OCI-LY7 (cell line): ENCODE results near the gene ACADS. TPM values are rescaled to one million over a fixed set of nuclear protein-coding genes. Genes with fewer than 3 reads are reported as not detected.
A peak's percentile ranks its signal among the peaks of the same experiment; 100 is the strongest.

Experiments
- Bru-seq: library from RNA; stranded (reverse); fragments of 400-500 nt; gene quantifications from one replicate; lab custom pipeline; 2021; lab: Mats Ljungman, UMichigan
- BruChase-seq, 2 experiments: library from RNA; stranded (reverse); fragments of 400-500 nt; gene quantifications; one replicate each; lab custom pipeline; 2021; lab: Mats Ljungman, UMichigan
- BruUV-seq: library from RNA; stranded (reverse); fragments of 400-500 nt; replicated peaks from 2 replicates; lab custom pipeline; 2021; lab: Mats Ljungman, UMichigan
- CTCF ChIA-PET: fragments of 300-600 bp; sonication (Branson Sonifier 250); formaldehyde crosslinking; loops from one replicate; lab custom pipeline; 2022; ENCODE audit warnings: antibody characterized with exemption; ENCODE audit not compliant: unreplicated experiment; lab: Charles Lee
- POLR2A ChIA-PET: fragments of 300-600 bp; sonication (Branson Sonifier 250); formaldehyde crosslinking; loops from one replicate; lab custom pipeline; 2022; ENCODE audit warnings: antibody characterized with exemption; lab: Charles Lee
- DNase-seq: peaks from one replicate; pipeline ENCODE4 v3.0.0-alpha.2; 2015; ENCODE audit warnings: low spot score
- H2AFZ ChIP-seq: fragments of 200-600 bp; sonication (generic), shearing (Covaris generic); 2 replicates; pipeline ENCODE4 v1.6.1; 2014; ENCODE audit warnings: mild to moderate bottlenecking, antibody characterized with exemption, low read length, moderate library complexity
- H3K27ac ChIP-seq: fragments of 200-600 bp; sonication (generic); 2 replicates; pipeline ENCODE4 v1.5.1; 2014; ENCODE audit warnings: mixed run types, low read depth, mild to moderate bottlenecking, moderate library complexity, low read length, inconsistent platforms; ENCODE audit not compliant: poor library complexity, severe bottlenecking
- H3K36me3 ChIP-seq: fragments of 200-600 bp; sonication (generic); 2 replicates; pipeline ENCODE4 v1.6.1; 2014; ENCODE audit warnings: mild to moderate bottlenecking, antibody characterized with exemption, low read length, moderate library complexity, mixed read lengths; ENCODE audit not compliant: insufficient read depth
- H3K4me1 ChIP-seq: fragments of 200-600 bp; sonication (generic); 2 replicates; pipeline ENCODE4 v1.5.1; 2014; ENCODE audit warnings: mild to moderate bottlenecking, low read length; ENCODE audit not compliant: insufficient read depth, poor library complexity, severe bottlenecking
- H3K4me2 ChIP-seq: fragments of 200-600 bp; sonication (generic); 2 replicates; pipeline ENCODE4 v1.6.1; 2014; ENCODE audit warnings: mild to moderate bottlenecking, low read length
- H3K4me3 ChIP-seq: fragments of 200-600 bp; sonication (generic); 2 replicates; pipeline ENCODE4 v1.5.1; 2014; ENCODE audit warnings: mild to moderate bottlenecking, low read depth, low read length; ENCODE audit not compliant: poor library complexity, severe bottlenecking
- H3K79me2 ChIP-seq: fragments of 200-600 bp; sonication (generic); 2 replicates; pipeline ENCODE4 v1.6.1; 2016; ENCODE audit warnings: low read depth, mild to moderate bottlenecking, low read length, moderate library complexity, mixed read lengths; ENCODE audit not compliant: insufficient read depth
- H3K9me2 ChIP-seq: fragments of 200-600 bp; sonication (generic); 2 replicates; pipeline ENCODE4 v1.6.1; 2016; ENCODE audit warnings: mild to moderate bottlenecking, low read length, mixed read lengths; ENCODE audit not compliant: insufficient read depth
- H3K9me3 ChIP-seq: fragments of 200-600 bp; sonication (generic); 2 replicates; pipeline ENCODE4 v1.6.1; 2014; ENCODE audit warnings: mild to moderate bottlenecking, mixed run types, low read length, mixed read lengths
- H4K20me1 ChIP-seq: fragments of 200-600 bp; sonication (generic); 2 replicates; pipeline ENCODE4 v1.6.1; 2014; ENCODE audit warnings: mild to moderate bottlenecking, antibody characterized with exemption, low read length, moderate library complexity, mixed read lengths; ENCODE audit not compliant: insufficient read depth
- EZH2phosphoT487 ChIP-seq: fragments of 200-600 bp; sonication (generic); IDR thresholded peaks from 2 replicates; pipeline ENCODE4 v1.6.1; 2018; ENCODE audit warnings: low read depth, borderline replicate concordance, mild to moderate bottlenecking, mixed run types, antibody characterized with exemption, low read length, moderate library complexity, mixed read lengths
- intact Hi-C: fragments of 100-400 bp; cut with micrococcal nuclease; formaldehyde crosslinking; loops from one replicate; pipeline ENCODE4 v1.10.0; 2022; ENCODE audit not compliant: unreplicated experiment
- long read RNA-seq: library from polyadenylated mRNA; stranded (forward); transcript quantifications from one replicate; pipeline ENCODE4 v2.0.0, GENCODE V29; 2022
- total RNA-seq, 2 experiments: library from RNA; depleted of rRNA in 1 of 2; stranded (reverse); fragments of >200 nt in 1 of 2; shearing (Covaris generic) in 1 of 2; gene quantifications; 2 replicates each; pipeline ENCODE4 v1.2.3, GENCODE V29; 2014 to 2022
- TF ChIP-seq, protein P1 (sequence below): fragments of 200-600 bp; sonication (generic); conservative IDR thresholded peaks from 2 replicates; pipeline ENCODE4 v1.5.1; 2014; ENCODE audit warnings: mild to moderate bottlenecking, antibody characterized with exemption, low read length, moderate library complexity, mixed read lengths

The ACADS gene, protein sequence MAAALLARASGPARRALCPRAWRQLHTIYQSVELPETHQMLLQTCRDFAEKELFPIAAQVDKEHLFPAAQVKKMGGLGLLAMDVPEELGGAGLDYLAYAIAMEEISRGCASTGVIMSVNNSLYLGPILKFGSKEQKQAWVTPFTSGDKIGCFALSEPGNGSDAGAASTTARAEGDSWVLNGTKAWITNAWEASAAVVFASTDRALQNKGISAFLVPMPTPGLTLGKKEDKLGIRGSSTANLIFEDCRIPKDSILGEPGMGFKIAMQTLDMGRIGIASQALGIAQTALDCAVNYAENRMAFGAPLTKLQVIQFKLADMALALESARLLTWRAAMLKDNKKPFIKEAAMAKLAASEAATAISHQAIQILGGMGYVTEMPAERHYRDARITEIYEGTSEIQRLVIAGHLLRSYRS
- total RNA-seq (2014; rRNA removed; shearing (Covaris generic)) (7.7 and 8.8 TPM in 2 replicates), total RNA-seq (2022) (11.2 and 14.5 TPM in 2 replicates), Bru-seq, nascent RNA (percentile 48 among the genes with signal in this experiment), BruChase-seq, experiment 1, labeled RNA remaining after a 6-hour chase (percentile 52 among the genes with signal in this experiment), BruChase-seq, experiment 2, labeled RNA remaining after a 2-hour chase (percentile 52 among the genes with signal in this experiment)
- long read RNA-seq, transcript ACADS-201 (10 exons, 1,950 nt) = major isoform, 35 of 45 reads
- long read RNA-seq, partial matches to known transcripts = 5 of 45 reads
- long read RNA-seq, other reads (novel, unspliced or antisense) = 5 of 45 reads

DNA sequence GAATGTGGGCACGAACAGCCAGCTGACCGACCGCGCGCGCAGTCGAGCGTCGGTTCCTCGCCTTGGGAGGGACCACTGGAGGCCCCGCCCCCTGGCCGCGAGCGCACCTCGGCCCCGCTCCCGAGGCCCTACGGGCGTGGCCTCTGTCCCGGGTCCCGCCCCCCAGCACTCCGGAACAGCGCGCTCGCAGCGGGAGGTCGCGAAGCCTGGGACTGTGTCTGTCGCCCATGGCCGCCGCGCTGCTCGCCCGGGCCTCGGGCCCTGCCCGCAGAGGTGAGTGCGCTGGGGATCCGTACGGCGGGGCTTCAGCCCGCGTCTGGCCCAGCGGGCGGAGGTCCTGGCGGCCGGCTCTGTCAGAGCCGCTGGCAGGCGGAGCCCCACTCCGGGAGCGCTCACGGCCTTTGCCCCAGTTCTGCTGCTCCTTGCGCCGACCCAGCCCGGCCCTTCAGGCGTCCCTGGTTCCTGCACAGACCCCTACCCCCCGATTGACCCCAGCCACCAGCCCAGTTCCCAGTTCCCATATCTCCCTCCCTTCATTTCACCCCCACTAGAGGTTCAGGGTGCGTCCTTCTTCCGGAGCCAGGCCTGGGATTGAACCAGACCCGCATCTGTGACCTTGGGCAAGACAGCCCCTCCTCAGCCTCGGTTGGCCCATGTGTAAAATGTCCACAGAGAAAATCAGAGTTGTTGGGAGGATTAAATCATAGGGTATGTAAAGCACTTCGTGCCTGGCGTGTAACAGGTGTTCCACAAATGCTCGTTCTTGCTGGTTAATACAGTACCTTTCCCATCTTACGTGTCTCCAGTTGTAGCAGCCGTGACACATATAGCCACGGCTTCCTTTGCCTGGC lies at the start of gene ACADS:
ACADS (plus strand) TSS at position 168 of the 851 bp plus-strand sequence; CDS start at position 228, 60 bp downstream.
- no peaks in the 10 kb centered on the region for H3K9me3 ChIP-seq
- peak; percentile 90 for DNase-seq
- H3K4me2 ChIP-seq = peak within 1 kb of the TSS; percentile 69
- no TSS peak for BruUV-seq
- H2AFZ ChIP-seq = peak within 1 kb of the TSS; percentile 48; the same call in 1 of the 2 replicates
- peaks cover 33% of the 10 kb centered on the region for H3K4me1 ChIP-seq
- ChIA-PET CTCF (no interaction called here), POLR2A (interaction anchor here (0.6 kb wide), 1 partner anchor 15 kb away, joined by 3 read pairs; no protein-coding TSS in a partner anchor)
- no peaks in the 10 kb centered on the region for H3K9me2 ChIP-seq
- peak within 1 kb of the TSS; percentile 64 for H3K4me3 ChIP-seq
- H3K79me2 ChIP-seq = no peaks in the 10 kb centered on the region
- no peaks in the 10 kb centered on the region for H4K20me1 ChIP-seq
- intact Hi-C loops = loop anchor here (5.0 to 10.0 kb wide), 3 partner anchors 144 to 291 kb away; partner anchors contain the start of genes COX6A1 and POP5
- no peak for TF ChIP-seq EZH2phosphoT487
- TF ChIP-seq, protein P1, sequence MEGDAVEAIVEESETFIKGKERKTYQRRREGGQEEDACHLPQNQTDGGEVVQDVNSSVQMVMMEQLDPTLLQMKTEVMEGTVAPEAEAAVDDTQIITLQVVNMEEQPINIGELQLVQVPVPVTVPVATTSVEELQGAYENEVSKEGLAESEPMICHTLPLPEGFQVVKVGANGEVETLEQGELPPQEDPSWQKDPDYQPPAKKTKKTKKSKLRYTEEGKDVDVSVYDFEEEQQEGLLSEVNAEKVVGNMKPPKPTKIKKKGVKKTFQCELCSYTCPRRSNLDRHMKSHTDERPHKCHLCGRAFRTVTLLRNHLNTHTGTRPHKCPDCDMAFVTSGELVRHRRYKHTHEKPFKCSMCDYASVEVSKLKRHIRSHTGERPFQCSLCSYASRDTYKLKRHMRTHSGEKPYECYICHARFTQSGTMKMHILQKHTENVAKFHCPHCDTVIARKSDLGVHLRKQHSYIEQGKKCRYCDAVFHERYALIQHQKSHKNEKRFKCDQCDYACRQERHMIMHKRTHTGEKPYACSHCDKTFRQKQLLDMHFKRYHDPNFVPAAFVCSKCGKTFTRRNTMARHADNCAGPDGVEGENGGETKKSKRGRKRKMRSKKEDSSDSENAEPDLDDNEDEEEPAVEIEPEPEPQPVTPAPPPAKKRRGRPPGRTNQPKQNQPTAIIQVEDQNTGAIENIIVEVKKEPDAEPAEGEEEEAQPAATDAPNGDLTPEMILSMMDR = no peak
- peaks cover 38% of the 10 kb centered on the region for H3K36me3 ChIP-seq
- no peak within 1 kb of the TSS for H3K27ac ChIP-seq

DNA sequence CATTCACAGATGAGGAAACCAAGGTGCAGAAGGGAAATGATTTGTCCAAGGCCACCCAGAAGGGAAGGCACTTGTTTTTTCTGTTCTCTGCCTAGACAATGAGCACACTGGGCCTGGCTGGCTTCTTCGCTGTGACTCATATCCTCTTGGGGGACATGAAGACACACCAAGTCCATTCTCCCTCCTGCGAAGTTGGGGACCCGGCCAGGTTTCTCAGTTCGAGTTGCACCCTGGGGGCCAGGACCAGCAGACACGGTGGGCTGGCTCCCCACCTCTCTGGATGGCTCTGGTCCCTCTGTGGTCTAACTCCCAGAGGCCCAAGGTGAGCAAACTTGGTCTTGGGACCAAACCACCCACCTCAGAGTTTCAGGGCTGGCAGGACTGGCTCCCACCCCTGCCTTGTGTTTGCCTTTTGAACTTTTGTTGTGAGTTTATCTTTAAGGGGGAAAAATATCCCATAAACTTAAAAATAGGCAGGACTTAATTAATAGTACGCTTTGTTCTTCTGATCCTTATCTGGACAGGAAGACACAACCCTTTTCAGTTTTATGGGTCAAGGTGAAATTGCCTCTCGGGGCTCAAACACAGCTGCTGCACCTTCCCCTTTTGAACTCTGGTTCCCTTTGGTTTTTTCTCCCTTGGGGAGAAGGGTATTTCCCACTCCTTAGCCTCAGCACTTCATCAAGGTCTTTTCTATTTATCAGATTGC lies 47.7 kb upstream of the ACADS start:
- ChIA-PET POLR2A (interaction anchor here (0.8 to 1.5 kb wide), 3 partner anchors 8 to 567 kb away, joined by 3 to 11 read pairs (median 6); no protein-coding TSS in a partner anchor), CTCF (interaction anchor here (0.5 to 0.8 kb wide), 2 partner anchors 28 kb away, joined by 3 to 4 read pairs; no protein-coding TSS in a partner anchor)
- intact Hi-C loops = no loop called here
- peak overlapping the region; percentile 45; the same call in 1 of the 2 replicates for H2AFZ ChIP-seq
- TF ChIP-seq, protein P1 = no peak
- no peak for TF ChIP-seq EZH2phosphoT487
- peaks cover 58% of the 10 kb centered on the region for H3K4me1 ChIP-seq
- peak overlapping the region; percentile 66 for H3K27ac ChIP-seq
- H3K4me3 ChIP-seq = no peak overlapping the region
- H3K9me3 ChIP-seq = no peaks in the 10 kb centered on the region
- no peaks in the 10 kb centered on the region for H3K9me2 ChIP-seq
- no peaks in the 10 kb centered on the region for H3K36me3 ChIP-seq
- BruUV-seq = no TSS peak
- H3K4me2 ChIP-seq = peak overlapping the region; percentile 56
- H3K79me2 ChIP-seq = no peaks in the 10 kb centered on the region
- no peaks in the 10 kb centered on the region for H4K20me1 ChIP-seq
- peak; percentile 62 for DNase-seq
